Activated CD4-positive, CD25-positive, alpha-beta regulatory T cell treated with anti-CD3 and anti-CD28 coated beads, Interleukin-2, amount 50 U/mL, for 16 hours (primary cell): ENCODE results near the gene TMEM123.
"Not testable (repeated sequence)": the region's sequence is repeated elsewhere in the genome, so short reads cannot be mapped to it uniquely, and the experiment has no call there.

Source experiments
- DNase-seq: peaks from one replicate; pipeline ENCODE4 v3.0.0-alpha.2; 2020; ENCODE audit warnings: low read depth, low spot score

TMEM123 gene

DNA sequence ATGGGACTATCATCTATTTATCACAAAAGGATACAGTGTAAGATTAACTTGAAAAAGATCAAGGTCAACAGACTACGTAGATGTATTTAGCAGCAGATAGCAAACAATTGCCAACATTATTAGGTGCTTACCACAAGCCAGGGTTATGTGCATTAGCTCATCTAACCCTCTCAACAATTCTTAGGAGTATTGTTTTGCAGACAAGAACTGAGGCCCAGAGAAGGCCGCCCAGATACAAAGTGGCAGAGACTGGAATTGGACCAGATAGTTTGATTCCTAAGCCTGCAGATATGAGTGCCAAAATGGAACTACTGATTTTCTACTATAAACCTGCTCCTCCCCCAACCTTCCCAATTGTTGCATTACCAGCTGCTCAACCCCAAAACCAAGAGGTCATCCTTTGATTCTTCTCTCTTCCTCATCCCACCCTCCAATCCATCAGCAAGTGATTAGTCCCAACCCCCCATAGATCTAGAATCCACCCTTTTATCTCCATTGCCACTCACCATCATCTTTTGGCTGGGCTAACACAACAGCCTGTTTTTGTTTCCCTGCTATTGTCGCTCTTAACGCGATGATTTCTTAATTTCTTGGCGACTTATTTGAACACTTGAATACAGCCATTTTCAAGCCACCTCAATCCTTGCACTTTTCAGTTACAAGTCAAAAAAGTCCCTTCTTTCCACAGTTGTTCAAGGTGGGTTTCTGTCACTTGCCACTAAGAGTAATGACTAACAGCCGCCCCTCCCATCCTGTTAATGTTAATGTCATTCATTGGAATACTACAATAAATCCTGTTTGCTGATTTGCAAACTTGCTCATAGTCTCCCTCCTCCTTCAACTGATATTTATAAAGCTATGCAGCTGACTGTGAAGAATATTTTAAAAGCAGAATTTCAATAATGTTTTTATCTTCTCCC, 2.7 kb downstream of the TMEM123 start:
- no peak for DNase-seq

DNA sequence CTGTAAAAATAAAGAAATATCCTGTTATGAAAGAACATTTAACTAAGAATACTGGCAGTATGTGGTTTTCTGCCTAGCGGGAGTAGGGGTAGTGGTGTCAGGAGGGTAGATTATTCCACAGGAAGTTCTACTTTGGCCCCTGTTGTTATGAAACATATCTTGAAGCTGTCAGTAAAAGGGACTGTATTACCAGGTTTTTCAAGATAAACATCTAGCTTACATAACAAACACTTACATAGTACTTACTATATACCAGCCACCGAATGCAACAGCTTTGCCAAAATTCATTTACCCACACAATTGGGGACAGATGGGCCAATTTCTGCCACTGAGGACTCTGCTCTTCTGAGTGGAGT, 3.7 kb downstream of the TMEM123 start:
- no peak for DNase-seq

DNA sequence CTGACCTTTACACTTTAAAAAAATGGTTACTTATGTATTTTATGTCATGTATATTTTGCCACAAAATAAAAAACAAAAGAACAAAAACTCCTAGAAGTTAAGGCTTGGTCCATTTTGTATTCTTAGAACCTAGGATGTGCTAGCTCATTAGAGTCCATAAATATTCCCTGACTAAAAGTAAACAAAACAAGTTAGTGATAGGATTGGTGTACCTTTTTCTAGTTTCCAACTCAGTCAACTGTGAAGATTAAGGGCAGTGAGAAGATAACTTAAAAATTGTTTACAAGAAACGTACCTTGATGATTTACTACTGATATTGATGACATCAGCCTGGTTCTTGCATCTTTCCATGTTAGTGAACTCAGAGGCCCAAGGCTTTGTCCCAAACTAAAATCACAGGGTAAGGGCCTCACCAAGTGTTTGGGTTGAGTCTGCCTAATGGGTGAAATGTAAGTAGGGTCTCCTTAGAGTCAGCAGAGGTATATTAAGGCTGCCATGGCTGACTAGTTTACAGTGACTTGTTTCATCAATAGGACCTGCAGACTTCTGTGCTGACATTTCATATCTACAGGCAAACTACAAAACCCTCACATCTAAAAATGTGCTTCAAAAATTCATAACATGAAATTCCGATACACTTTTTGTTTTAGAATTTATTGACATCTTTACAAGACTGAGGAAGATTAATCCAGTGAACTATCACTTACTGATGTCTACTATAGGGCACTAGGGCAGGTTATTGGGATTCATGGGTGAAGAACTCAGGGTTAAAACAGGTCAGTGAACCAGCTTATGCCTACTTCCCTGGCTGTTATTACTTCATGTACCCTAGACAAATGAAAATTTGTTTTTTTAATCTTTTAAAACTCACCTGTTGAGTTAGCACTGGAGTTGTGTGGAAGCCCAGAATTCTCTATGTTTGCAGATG, 4.4 kb downstream of the TMEM123 start:
- DNase-seq = no peak

DNA sequence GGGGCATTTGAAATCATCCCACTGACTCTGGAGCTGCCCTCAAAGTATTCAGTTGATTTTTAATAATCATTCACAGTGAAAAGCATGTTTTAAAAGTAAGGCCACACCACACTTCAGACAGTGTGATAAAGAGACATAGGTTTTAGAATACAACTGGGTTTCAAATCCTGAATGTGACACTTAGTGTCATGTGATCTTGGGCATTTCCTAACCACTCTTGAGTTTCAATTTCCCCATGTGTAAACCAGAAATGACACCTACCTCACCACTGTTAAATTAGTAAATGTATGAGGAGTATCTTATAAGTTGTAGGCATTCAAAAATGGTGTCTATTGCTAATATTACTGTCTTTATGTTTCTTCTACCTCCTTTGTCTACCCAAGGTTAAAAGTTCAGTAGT, 5.4 kb downstream of the TMEM123 start:
- DNase-seq = no peak

- no peak for DNase-seq
These were observed 6.0 kb downstream of the TMEM123 start for GRCh38 chr11:102446606-102447005.

DNA sequence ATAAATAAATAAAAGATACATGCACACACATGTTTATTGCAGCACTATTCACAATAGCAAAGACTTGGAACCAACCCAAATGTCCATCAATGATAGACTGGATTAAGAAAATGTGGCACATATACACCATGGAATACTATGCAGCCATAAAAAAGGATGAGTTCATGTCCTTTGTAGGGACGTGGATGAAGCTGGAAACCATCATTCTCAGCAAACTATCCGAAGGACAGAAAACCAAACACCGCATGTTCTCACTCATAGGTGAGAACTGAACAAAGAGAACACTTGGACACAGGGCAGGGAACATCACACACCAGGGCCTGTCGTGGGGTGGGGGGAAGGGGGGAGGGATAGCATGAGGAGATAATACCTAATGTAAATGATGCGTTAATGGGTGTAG, 7.9 kb downstream of the TMEM123 start:
- DNase-seq = not testable (repeated sequence)

- not testable (repeated sequence) for DNase-seq
These were observed 8.4 kb downstream of the TMEM123 start for GRCh38 chr11:102444142-102444541.

GRCh38 chr11:102439063-102439363, 13.6 kb downstream of the TMEM123 start:
- DNase-seq = not testable (repeated sequence)

- no peak for DNase-seq
These were observed 14.1 kb downstream of the TMEM123 start for GRCh38 chr11:102438311-102439062.

- DNase-seq = no peak
These were observed 14.8 kb downstream of the TMEM123 start for GRCh38 chr11:102437727-102438126.

- no peak for DNase-seq
These were observed 15.6 kb downstream of the TMEM123 start for GRCh38 chr11:102436976-102437375.

- DNase-seq = no peak
These were observed 16.0 kb downstream of the TMEM123 start for GRCh38 chr11:102436561-102436960.

GRCh38 chr11:102435688-102436087, 16.9 kb downstream of the TMEM123 start:
- no peak for DNase-seq

GRCh38 chr11:102433571-102433970, 19.0 kb downstream of the TMEM123 start:
- not testable (repeated sequence) for DNase-seq

GRCh38 chr11:102432560-102432959, 20.0 kb downstream of the TMEM123 start:
- DNase-seq = not testable (repeated sequence)

- no peak for DNase-seq
These were observed 21.2 kb downstream of the TMEM123 start for GRCh38 chr11:102431404-102431803.

- no peak for DNase-seq
These were observed 22.3 kb downstream of the TMEM123 start for GRCh38 chr11:102430158-102430836.

GRCh38 chr11:102429691-102430090, 22.9 kb downstream of the TMEM123 start:
- DNase-seq = no peak

DNA sequence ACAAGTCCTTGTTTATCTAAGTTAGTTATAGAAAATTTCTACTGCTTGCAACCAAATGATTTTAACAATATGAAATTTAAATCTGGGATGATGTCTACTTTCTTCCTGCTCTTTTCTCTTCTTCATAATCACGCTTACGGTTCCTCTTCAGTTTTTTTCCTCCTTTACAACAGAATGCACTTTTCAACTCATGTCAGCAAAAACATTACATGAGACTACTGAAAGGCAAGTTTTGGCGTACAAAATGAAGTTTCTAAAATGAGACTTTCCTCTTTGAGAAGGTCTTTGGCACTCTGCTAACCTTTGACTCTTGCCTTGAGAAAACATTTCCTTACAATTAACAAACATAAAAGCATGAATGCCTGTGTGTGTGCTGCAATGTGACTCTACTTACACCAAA, 23.3 kb downstream of the TMEM123 start:
- no peak for DNase-seq

DNA sequence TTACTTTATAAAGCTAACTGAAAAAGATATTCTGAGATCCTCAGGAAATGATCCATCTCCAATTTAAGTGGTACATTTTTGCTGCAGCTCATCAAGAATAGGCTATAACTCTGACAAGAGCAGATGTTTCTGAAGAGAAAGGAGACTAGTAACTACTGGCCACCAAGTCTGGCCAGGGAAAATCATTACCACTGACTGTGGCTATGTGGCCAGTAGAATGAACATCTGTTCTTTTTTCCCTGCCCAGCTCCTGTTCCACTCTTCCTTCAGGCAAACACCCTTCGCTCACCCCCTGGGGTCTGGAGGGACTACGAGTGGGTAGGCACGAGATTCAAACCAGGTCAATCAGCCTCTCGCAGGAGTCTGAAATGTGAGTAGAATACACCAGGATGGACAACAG, 23.9 kb downstream of the TMEM123 start:
- DNase-seq = no peak

DNA sequence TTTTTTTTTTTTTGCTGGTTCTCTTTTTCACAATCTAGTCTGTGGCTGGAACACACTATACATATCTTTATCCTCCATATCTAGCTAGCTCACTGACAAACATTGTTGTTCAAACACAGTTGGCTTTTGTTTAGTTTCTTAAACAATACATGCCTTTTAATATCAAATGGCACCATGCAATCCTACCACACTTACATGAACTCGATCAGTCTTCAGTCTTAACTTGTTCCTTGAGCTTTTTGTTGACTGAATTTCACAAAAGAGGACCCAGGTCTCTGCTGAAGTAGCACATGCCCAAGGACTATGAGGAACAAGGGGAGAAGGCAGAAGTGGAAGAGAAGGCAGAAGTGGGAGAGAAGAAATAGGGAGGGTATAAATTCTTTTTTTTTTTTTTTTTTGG, 25.5 kb downstream of the TMEM123 start:
- no peak for DNase-seq
